H9 (cell line): ENCODE measurements around the gene PP2D1. TPM values are rescaled to one million over a fixed set of nuclear protein-coding genes. Genes with fewer than 3 reads are reported as not detected.

Source experiments
- DNase-seq: peaks from one replicate; pipeline ENCODE4 v3.0.0-alpha.2; 2017
- H2AFZ ChIP-seq: one replicate; pipeline ENCODE4 v1.6.1; 2013; ENCODE audit warnings: mild to moderate bottlenecking, low read length, control low read depth, moderate library complexity
- H2AK5ac ChIP-seq: 2 replicates; pipeline ENCODE4 v1.6.1; 2013; ENCODE audit warnings: low read length, control low read depth, mixed read lengths; ENCODE audit not compliant: insufficient read length
- H2BK120ac ChIP-seq: one replicate; pipeline ENCODE4 v1.6.1; 2013; ENCODE audit warnings: low read depth, mild to moderate bottlenecking, low read length, control low read depth, inconsistent platforms; ENCODE audit not compliant: poor library complexity, severe bottlenecking
- H2BK12ac ChIP-seq: 2 replicates; pipeline ENCODE4 v1.6.1; 2013; ENCODE audit warnings: low read length, control low read depth, mixed read lengths, low read depth; ENCODE audit not compliant: insufficient read length
- H2BK15ac ChIP-seq: 2 replicates; pipeline ENCODE4 v1.6.1; 2013; ENCODE audit warnings: low read depth, low read length, control low read depth
- H2BK20ac ChIP-seq: one replicate; pipeline ENCODE4 v1.6.1; 2013; ENCODE audit warnings: low read depth, mild to moderate bottlenecking, low read length, control low read depth, inconsistent platforms; ENCODE audit not compliant: poor library complexity, severe bottlenecking
- H2BK5ac ChIP-seq: 2 replicates; pipeline ENCODE4 v1.6.1; 2013; ENCODE audit warnings: low read length, control low read depth, mixed read lengths; ENCODE audit not compliant: insufficient read length
- H3K14ac ChIP-seq: 2 replicates; pipeline ENCODE4 v1.6.1; 2013; ENCODE audit warnings: low read length, control low read depth; ENCODE audit not compliant: insufficient read depth
- H3K18ac ChIP-seq: 2 replicates; pipeline ENCODE4 v1.6.1; 2013; ENCODE audit warnings: low read depth, mild to moderate bottlenecking, mixed read lengths, low read length, control low read depth; ENCODE audit not compliant: insufficient read length
- H3K23ac ChIP-seq: 2 replicates; pipeline ENCODE4 v1.6.1; 2013; ENCODE audit warnings: low read length, control low read depth, mixed read lengths, low read depth; ENCODE audit not compliant: insufficient read length
- H3K23me2 ChIP-seq: 2 replicates; pipeline ENCODE4 v1.6.1; 2013; ENCODE audit warnings: low read depth, mild to moderate bottlenecking, mixed read lengths, low read length, control low read depth; ENCODE audit not compliant: insufficient read length, poor library complexity, severe bottlenecking
- H3K27ac ChIP-seq: 2 replicates; pipeline ENCODE4 v1.5.1; 2013; ENCODE audit warnings: low read length, control low read depth, mixed read lengths, low read depth; ENCODE audit not compliant: insufficient read length
- H3K27me3 ChIP-seq: 2 replicates; pipeline ENCODE4 v1.6.1; 2013; ENCODE audit warnings: low read length, control low read depth, inconsistent platforms; ENCODE audit not compliant: insufficient read depth
- H3K4ac ChIP-seq: 2 replicates; pipeline ENCODE4 v1.6.1; 2013; ENCODE audit warnings: low read depth, mild to moderate bottlenecking, control low read depth, inconsistent platforms, low read length, moderate library complexity
- H3K4me1 ChIP-seq: 2 replicates; pipeline ENCODE4 v1.6.1; 2013; ENCODE audit warnings: low read length, control low read depth, inconsistent platforms; ENCODE audit not compliant: insufficient read depth
- H3K4me2 ChIP-seq: 2 replicates; pipeline ENCODE4 v1.6.1; 2013; ENCODE audit warnings: low read length, control low read depth, mixed read lengths; ENCODE audit not compliant: insufficient read length, insufficient read depth
- H3K56ac ChIP-seq: 2 replicates; pipeline ENCODE4 v1.6.1; 2013; ENCODE audit warnings: low read depth, mild to moderate bottlenecking, mixed read lengths, low read length, control low read depth; ENCODE audit not compliant: insufficient read length
- H3K79me1 ChIP-seq: 2 replicates; pipeline ENCODE4 v1.6.1; 2013; ENCODE audit warnings: low read depth, mild to moderate bottlenecking, moderate library complexity, low read length, control low read depth, inconsistent platforms; ENCODE audit not compliant: insufficient read depth, poor library complexity, severe bottlenecking
- H3K79me2 ChIP-seq: 2 replicates; pipeline ENCODE4 v1.6.1; 2013; ENCODE audit warnings: low read length, control low read depth, inconsistent platforms; ENCODE audit not compliant: insufficient read depth
- H3K9ac ChIP-seq: 2 replicates; pipeline ENCODE4 v1.6.1; 2013; ENCODE audit warnings: low read length, control low read depth, mixed read lengths; ENCODE audit not compliant: insufficient read length; ENCODE audit errors: extremely low read depth
- H3K9me3 ChIP-seq: one replicate; pipeline ENCODE4 v1.6.1; 2013; ENCODE audit warnings: low read depth, low read length, inconsistent platforms; ENCODE audit not compliant: control insufficient read depth
- H3T11ph ChIP-seq: one replicate; pipeline ENCODE4 v1.6.1; 2013; ENCODE audit warnings: mild to moderate bottlenecking, low read length, control low read depth, inconsistent platforms
- H4K20me1 ChIP-seq: one replicate; pipeline ENCODE4 v1.6.1; 2013; ENCODE audit not compliant: control insufficient read depth, insufficient read length, insufficient read depth
- H4K5ac ChIP-seq: 2 replicates; pipeline ENCODE4 v1.6.1; 2013; ENCODE audit warnings: low read depth, mild to moderate bottlenecking, mixed read lengths, low read length, control low read depth; ENCODE audit not compliant: insufficient read length
- H4K8ac ChIP-seq: replicated peaks from 2 replicates; pipeline ENCODE4 v1.6.1; 2013; ENCODE audit warnings: low read length, control low read depth, mixed read lengths, low read depth; ENCODE audit not compliant: insufficient read length
- H4K91ac ChIP-seq: 2 replicates; pipeline ENCODE4 v1.6.1; 2013; ENCODE audit warnings: low read depth, mild to moderate bottlenecking, moderate library complexity, mixed read lengths, low read length, control low read depth; ENCODE audit not compliant: insufficient read length
- H3K27ac Mint-ChIP-seq, 3 experiments: 2 replicates in 2 of 3; 3 replicates in 1 of 3; pipeline ENCODE4 v1.8.0; 2020 to 2021; ENCODE audit warnings: mixed read lengths in 3 of 3, mild to moderate bottlenecking in 1 of 3, moderate library complexity in 1 of 3
- H3K27me3 Mint-ChIP-seq: 2 replicates; pipeline ENCODE4 v1.8.0; 2021; ENCODE audit warnings: low read depth, mild to moderate bottlenecking, moderate library complexity, mixed read lengths
- H3K36me3 Mint-ChIP-seq, 3 experiments: 2 replicates in 2 of 3; 3 replicates in 1 of 3; pipeline ENCODE4 v1.8.0; 2020 to 2021; ENCODE audit warnings: low read depth in 3 of 3, mixed read lengths in 3 of 3; ENCODE audit not compliant: insufficient read depth in 1 of 3
- H3K4me1 Mint-ChIP-seq, 2 experiments: 2 replicates each; pipeline ENCODE4 v1.8.0; 2020; ENCODE audit warnings: mixed read lengths in 2 of 2
- H3K4me3 Mint-ChIP-seq, 2 experiments: 2 replicates in 1 of 2; 3 replicates in 1 of 2; pipeline ENCODE4 v1.8.0; 2020 to 2021; ENCODE audit warnings: mild to moderate bottlenecking in 2 of 2, mixed read lengths in 2 of 2, moderate library complexity in 1 of 2
- H3K9me3 Mint-ChIP-seq, 2 experiments: 2 replicates in 1 of 2; 3 replicates in 1 of 2; pipeline ENCODE4 v1.8.0; 2020; ENCODE audit warnings: mild to moderate bottlenecking in 2 of 2, mixed read lengths in 2 of 2, moderate library complexity in 1 of 2
- WGBS: extraction: QIAGEN DNeasy Blood & Tissue Kit; methylation state at CpG from one replicate; pipeline ENCODE4 v1.1.7; 2013; ENCODE audit warnings: missing lambda C conversion rate, low lambda C conversion rate, mixed read lengths; ENCODE audit not compliant: insufficient read length; ENCODE audit errors: extremely low coverage; 5-methylcytosine and 5-hydroxymethylcytosine counted together
- total RNA-seq: library from RNA; stranded (reverse); gene quantifications from 2 replicates; pipeline ENCODE4 v1.2.1, GENCODE V29; 2021
- TF ChIP-seq, protein P1 (sequence below): fragments of 200-600 bp; sonication (generic); conservative IDR thresholded peaks from 3 replicates; pipeline ENCODE4 v1.8.0; 2021; ENCODE audit warnings: antibody characterized with exemption, mild to moderate bottlenecking

Gene PP2D1
- total RNA-seq, 1 experiment from 2014 or later = not detected

DNA sequence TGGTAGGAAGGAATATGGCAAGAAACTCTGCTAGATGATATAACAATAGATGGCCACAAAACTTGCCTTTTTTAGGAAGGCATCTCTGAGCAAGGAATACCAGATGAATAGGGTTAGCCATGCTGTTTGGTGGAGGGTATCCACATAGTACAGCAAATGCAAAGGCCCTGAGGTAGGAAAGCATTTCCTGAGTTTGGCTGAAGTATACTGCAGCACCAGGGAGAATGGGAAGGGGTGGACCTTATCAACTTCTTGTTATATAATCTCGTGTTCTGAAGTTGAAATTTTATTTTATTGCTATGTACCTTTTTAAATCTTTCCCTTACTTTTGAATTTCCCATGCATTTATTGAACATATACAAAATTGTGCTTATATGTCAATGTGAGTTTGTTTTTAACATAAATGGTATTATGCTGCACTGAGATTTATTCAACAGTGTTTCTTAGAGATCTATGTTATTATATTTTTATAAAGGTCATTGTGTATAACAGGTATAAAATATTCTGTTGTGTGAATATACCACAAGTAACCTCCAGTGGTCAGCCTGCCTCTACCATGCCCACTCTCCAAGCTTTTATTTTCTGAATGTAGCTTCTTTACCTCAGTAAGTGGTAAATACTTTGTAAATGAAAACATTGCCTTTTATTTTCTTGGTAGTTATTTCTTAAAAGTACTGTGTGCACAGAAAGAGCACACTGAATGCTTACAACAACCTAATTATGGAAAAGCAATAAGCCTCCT is 25.4 kb upstream of the PP2D1 start:
- Histone ChIP-seq H3K14ac (no peak overlapping the region), H3K56ac (no peak overlapping the region), H4K20me1 (no peaks in the 10 kb centered on the region), H2BK20ac (no peak overlapping the region), H4K91ac (no peak overlapping the region), H2AFZ (no peak overlapping the region), H3K4me1 (no peaks in the 10 kb centered on the region), H4K8ac (no peak overlapping the region), H3K27ac (no peak overlapping the region), H3K79me2 (no peaks in the 10 kb centered on the region), H2BK5ac (no peak overlapping the region), H3K27me3 (no peaks in the 10 kb centered on the region), H3K79me1 (no peaks in the 10 kb centered on the region), H3K23me2 (peaks cover 12% of the 10 kb centered on the region), H3K4ac (no peak overlapping the region), H2BK12ac (no peak overlapping the region), H3K4me2 (no peak overlapping the region), H2BK15ac (no peak overlapping the region), H3K9ac (no peak overlapping the region), H3K23ac (no peak overlapping the region), H4K5ac (no peak overlapping the region), H3K9me3 (no peaks in the 10 kb centered on the region), H3K18ac (no peak overlapping the region), H3T11ph (no peak overlapping the region), H2AK5ac (no peak overlapping the region), H2BK120ac (no peak overlapping the region)
- no peaks in the 10 kb centered on the region for H3K36me3 Mint-ChIP-seq
- H3K9me3 Mint-ChIP-seq = no peaks in the 10 kb centered on the region
- no peak for DNase-seq
- TF ChIP-seq, protein P1, sequence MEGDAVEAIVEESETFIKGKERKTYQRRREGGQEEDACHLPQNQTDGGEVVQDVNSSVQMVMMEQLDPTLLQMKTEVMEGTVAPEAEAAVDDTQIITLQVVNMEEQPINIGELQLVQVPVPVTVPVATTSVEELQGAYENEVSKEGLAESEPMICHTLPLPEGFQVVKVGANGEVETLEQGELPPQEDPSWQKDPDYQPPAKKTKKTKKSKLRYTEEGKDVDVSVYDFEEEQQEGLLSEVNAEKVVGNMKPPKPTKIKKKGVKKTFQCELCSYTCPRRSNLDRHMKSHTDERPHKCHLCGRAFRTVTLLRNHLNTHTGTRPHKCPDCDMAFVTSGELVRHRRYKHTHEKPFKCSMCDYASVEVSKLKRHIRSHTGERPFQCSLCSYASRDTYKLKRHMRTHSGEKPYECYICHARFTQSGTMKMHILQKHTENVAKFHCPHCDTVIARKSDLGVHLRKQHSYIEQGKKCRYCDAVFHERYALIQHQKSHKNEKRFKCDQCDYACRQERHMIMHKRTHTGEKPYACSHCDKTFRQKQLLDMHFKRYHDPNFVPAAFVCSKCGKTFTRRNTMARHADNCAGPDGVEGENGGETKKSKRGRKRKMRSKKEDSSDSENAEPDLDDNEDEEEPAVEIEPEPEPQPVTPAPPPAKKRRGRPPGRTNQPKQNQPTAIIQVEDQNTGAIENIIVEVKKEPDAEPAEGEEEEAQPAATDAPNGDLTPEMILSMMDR = no peak
- no peak overlapping the region for H3K4me3 Mint-ChIP-seq
- peaks cover 17 to 24% of the 10 kb centered on the region in 2 experiments for H3K4me1 Mint-ChIP-seq
- no CpG with 5 or more reads among the region's 1 CpG for WGBS
- H3K27ac Mint-ChIP-seq = no peak overlapping the region
- peaks cover 17% of the 10 kb centered on the region for H3K27me3 Mint-ChIP-seq
